Measurements from ENCODE around the gene HPSE2.

- TF ChIP-seq POLR2A (IDR thresholded peaks at IDR 0.05; ENCODE audit: low read depth, low read length) (no peak), POLR2AphosphoS5 (IDR thresholded peaks at IDR 0.05; ENCODE audit: low read depth, low read length) (no peak), TAF1 (IDR thresholded peaks at IDR 0.05; ENCODE audit: borderline replicate concordance, low read depth, low read length) (no peak)
Measured at GRCh38 chr10:98420786-98421185, 814.9 kb downstream of the HPSE2 start.
